Caco-2 (cell line): ENCODE measurements around the gene TCL1A. TPM values are rescaled to one million over a fixed set of nuclear protein-coding genes. Genes with fewer than 3 reads are reported as not detected.

ENCODE experiments used
- BruUV-seq: library from RNA; stranded (reverse); fragments of 400-500 nt; replicated peaks from 2 replicates; lab custom pipeline; 2021; lab: Mats Ljungman, UMichigan
- CTCF ChIA-PET: fragments of 300-600 bp; sonication (Branson Sonifier 250); formaldehyde crosslinking; loops from one replicate; lab custom pipeline; 2022; ENCODE audit warnings: antibody characterized with exemption; lab: Charles Lee
- POLR2A ChIA-PET: fragments of 300-600 bp; sonication (Branson Sonifier 250); formaldehyde crosslinking; loops from one replicate; lab custom pipeline; 2022; ENCODE audit warnings: antibody characterized with exemption; lab: Charles Lee
- DNase-seq, 2 experiments: peaks; one replicate each; pipeline versions ENCODE4 v3.0.0 to v3.0.0-alpha.2; 2020 to 2022
- H3K27me3 ChIP-seq: replicated peaks from 2 replicates; pipeline ENCODE4 v1.6.0; 2011; ENCODE audit warnings: low read length; ENCODE audit not compliant: control insufficient read depth, insufficient read depth
- H3K36me3 ChIP-seq: 2 replicates; pipeline ENCODE4 v1.5.1; 2011; ENCODE audit warnings: low read length; ENCODE audit not compliant: control insufficient read depth, insufficient read depth
- H3K4me1 ChIP-seq: fragments of 250-450 bp; sonication (Bioruptor Pico); 2 replicates; pipeline ENCODE4 v1.5.1; 2020; ENCODE audit warnings: mild to moderate bottlenecking
- H3K4me3 ChIP-seq: 2 replicates; pipeline ENCODE4 v1.5.1; 2011; ENCODE audit warnings: low read depth, mild to moderate bottlenecking, control low read depth, low read length
- H3K9me3 ChIP-seq: fragments of 250-450 bp; sonication (Bioruptor Pico); 2 replicates; pipeline ENCODE4 v1.5.1; 2020; ENCODE audit warnings: mild to moderate bottlenecking, moderate library complexity
- H3K27ac Mint-ChIP-seq: one replicate; pipeline ENCODE4 v1.8.0; 2022; ENCODE audit warnings: mixed read lengths; ENCODE audit not compliant: unreplicated experiment
- H3K27me3 Mint-ChIP-seq: one replicate; pipeline ENCODE4 v1.8.0; 2022; ENCODE audit warnings: mixed read lengths; ENCODE audit not compliant: insufficient read depth, unreplicated experiment
- H3K36me3 Mint-ChIP-seq: one replicate; pipeline ENCODE4 v1.8.0; 2022; ENCODE audit warnings: mild to moderate bottlenecking, mixed read lengths; ENCODE audit not compliant: insufficient read depth, unreplicated experiment
- H3K4me1 Mint-ChIP-seq: one replicate; pipeline ENCODE4 v1.8.0; 2022; ENCODE audit warnings: low read depth, mixed read lengths; ENCODE audit not compliant: unreplicated experiment
- H3K4me3 Mint-ChIP-seq: one replicate; pipeline ENCODE4 v1.8.0; 2022; ENCODE audit warnings: mild to moderate bottlenecking, moderate library complexity, mixed read lengths; ENCODE audit not compliant: unreplicated experiment
- H3K9me3 Mint-ChIP-seq: one replicate; pipeline ENCODE4 v1.8.0; 2022; ENCODE audit warnings: mixed read lengths; ENCODE audit not compliant: unreplicated experiment
- CTCF ChIP-seq, 2 experiments: fragments of 200-600 bp in 1 of 2; IDR thresholded peaks; 1 replicate in 1 of 2; 2 replicates in 1 of 2; pipeline versions ENCODE4 v1.5.1 to v1.8.0; 2011 to 2022; ENCODE audit warnings: antibody characterized with exemption in 1 of 2, control low read depth in 1 of 2, inconsistent platforms in 1 of 2, low read depth in 1 of 2, low read length in 1 of 2, mild to moderate bottlenecking in 1 of 2, moderate library complexity in 1 of 2; ENCODE audit not compliant: insufficient read depth in 1 of 2, severe bottlenecking in 1 of 2, unreplicated experiment in 1 of 2
- intact Hi-C: fragments of 100-400 bp; cut with micrococcal nuclease; formaldehyde crosslinking; loops from one replicate; pipeline ENCODE4 v1.10.0; 2022; ENCODE audit not compliant: unreplicated experiment
- total RNA-seq: library from RNA; stranded (reverse); gene quantifications from 2 replicates; pipeline ENCODE4 v1.2.3, GENCODE V29; 2022

TCL1A gene
- total RNA-seq, 1 experiment from 2014 or later: not detected

- intact Hi-C loops: no loop called here
- Mint-ChIP-seq H3K4me3 (no peak overlapping the region), H3K36me3 (no peaks in the 10 kb centered on the region), H3K9me3 (no peaks in the 10 kb centered on the region), H3K4me1 (no peaks in the 10 kb centered on the region), H3K27me3 (peaks cover 38% of the 10 kb centered on the region), H3K27ac (no peak overlapping the region)
- H3K36me3 ChIP-seq: no peaks in the 10 kb centered on the region
- CTCF ChIA-PET: no interaction called here
- H3K4me3 ChIP-seq: no peak overlapping the region
- TF ChIP-seq CTCF (IDR thresholded peaks at IDR 0.05; ENCODE audit: insufficient read depth in 1 of 2, low read depth in 1 of 2, low read length in 1 of 2, severe bottlenecking in 1 of 2, unreplicated experiment in 1 of 2): no peak
- no TSS peak for BruUV-seq
- no peak for DNase-seq
- H3K9me3 ChIP-seq: no peaks in the 10 kb centered on the region
- no peaks in the 10 kb centered on the region for H3K27me3 ChIP-seq
- no peaks in the 10 kb centered on the region for H3K4me1 ChIP-seq
- POLR2A ChIA-PET: no interaction called here
Observed at GRCh38 chr14:95705518-95705917, 8.4 kb downstream of the TCL1A start.

GRCh38 chr14:95703805-95704204 lies 10.1 kb downstream of the TCL1A start:
- intact Hi-C loops: no loop called here
- DNase-seq: no peak
- Mint-ChIP-seq H3K4me1 (no peaks in the 10 kb centered on the region), H3K27ac (no peak overlapping the region), H3K9me3 (no peaks in the 10 kb centered on the region), H3K27me3 (peaks cover 38% of the 10 kb centered on the region), H3K36me3 (no peaks in the 10 kb centered on the region), H3K4me3 (no peak overlapping the region)
- H3K4me1 ChIP-seq: no peaks in the 10 kb centered on the region
- H3K9me3 ChIP-seq: no peaks in the 10 kb centered on the region
- TF ChIP-seq CTCF (IDR thresholded peaks at IDR 0.05; ENCODE audit: insufficient read depth in 1 of 2, low read depth in 1 of 2, low read length in 1 of 2, severe bottlenecking in 1 of 2, unreplicated experiment in 1 of 2): no peak
- H3K27me3 ChIP-seq: no peaks in the 10 kb centered on the region
- BruUV-seq: no TSS peak
- no peak overlapping the region for H3K4me3 ChIP-seq
- POLR2A ChIA-PET: no interaction called here
- CTCF ChIA-PET: no interaction called here
- no peaks in the 10 kb centered on the region for H3K36me3 ChIP-seq

- BruUV-seq: no TSS peak
- ChIA-PET POLR2A (no interaction called here), CTCF (no interaction called here)
- TF ChIP-seq CTCF (IDR thresholded peaks at IDR 0.05; ENCODE audit: insufficient read depth in 1 of 2, low read depth in 1 of 2, low read length in 1 of 2, severe bottlenecking in 1 of 2, unreplicated experiment in 1 of 2): no peak
- peaks cover 38% of the 10 kb centered on the region for H3K27me3 Mint-ChIP-seq
- no peak overlapping the region for H3K4me3 ChIP-seq
- no peaks in the 10 kb centered on the region for H3K27me3 ChIP-seq
- no peaks in the 10 kb centered on the region for H3K4me1 Mint-ChIP-seq
- no peaks in the 10 kb centered on the region for H3K9me3 Mint-ChIP-seq
- H3K27ac Mint-ChIP-seq: no peak overlapping the region
- no peak for DNase-seq
- no peaks in the 10 kb centered on the region for H3K36me3 ChIP-seq
- no peak overlapping the region for H3K4me3 Mint-ChIP-seq
- intact Hi-C loops: no loop called here
- H3K36me3 Mint-ChIP-seq: no peaks in the 10 kb centered on the region
- H3K4me1 ChIP-seq: no peaks in the 10 kb centered on the region
- H3K9me3 ChIP-seq: no peaks in the 10 kb centered on the region
Observed at GRCh38 chr14:95703341-95703740, 10.6 kb downstream of the TCL1A start.
